HepG2 (cell line): ENCODE results near the gene CAMKMT. TPM values are rescaled to one million over a fixed set of nuclear protein-coding genes. Genes with fewer than 3 reads are reported as not detected.

Experiments
- ATAC-seq: fragments of 200-7000 bp; cut with Tn5 transposase; 3 replicates; pipeline ENCODE4 v1.9.1; 2020; ENCODE audit warnings: mild to moderate bottlenecking, moderate library complexity
- BruUV-seq: library from RNA; stranded (reverse); fragments of 400-500 nt; replicated peaks from 2 replicates; lab custom pipeline; 2021; lab: Mats Ljungman, UMichigan
- CTCF ChIA-PET: fragments of 300-600 bp; formaldehyde crosslinking; extraction: SDS; loops from one replicate; lab custom pipeline; 2021; ENCODE audit warnings: low total read pairs, inconsistent platforms, low intra/inter-chr PET ratio; lab: Yijun Ruan, JAX
- POLR2A ChIA-PET: fragments of 350-600 bp; sonication (Branson Sonifier 250); formaldehyde crosslinking; loops from one replicate; lab custom pipeline; 2020; ENCODE audit warnings: antibody characterized with exemption, inconsistent platforms; lab: Yijun Ruan, JAX
- DNase-seq: peaks from one replicate; pipeline ENCODE4 v3.0.0-alpha.2; 2015; ENCODE audit warnings: low spot score
- FAIRE-seq: peaks from 3 replicates; lab custom pipeline; 2011; peaks lifted over from hg19 to GRCh38; lab: Jason Lieb, UNC
- H2AFZ ChIP-seq: one replicate; pipeline ENCODE4 v1.6.1; 2011; ENCODE audit warnings: low read length, inconsistent platforms
- H3K27ac ChIP-seq: fragments of 300-600 bp; 3 replicates; pipeline ENCODE4 v1.8.0; 2011; ENCODE audit warnings: mixed run types, mild to moderate bottlenecking, mixed read lengths, low read length, inconsistent platforms; ENCODE audit not compliant: insufficient read depth; ENCODE audit errors: extremely low read length
- H3K27me3 ChIP-seq, 2 experiments: fragments of 200-600 bp in 1 of 2; 2 replicates in 1 of 2; 3 replicates in 1 of 2; pipeline versions ENCODE4 v1.6.0 to v1.8.0; 2011; ENCODE audit warnings: low read length in 2 of 2, mild to moderate bottlenecking in 2 of 2, moderate library complexity in 2 of 2, inconsistent platforms in 1 of 2; ENCODE audit not compliant: insufficient read depth in 2 of 2, control insufficient read depth in 1 of 2
- H3K36me3 ChIP-seq, 2 experiments: fragments of 200-600 bp in 1 of 2; replicated peaks in 1 of 2; 2 replicates in 1 of 2; 3 replicates in 1 of 2; pipeline versions ENCODE4 v1.5.1 to v1.8.0; 2011; ENCODE audit warnings: low read length in 2 of 2, inconsistent platforms in 1 of 2; ENCODE audit not compliant: insufficient read depth in 2 of 2, control insufficient read depth in 1 of 2
- H3K4me1 ChIP-seq: 2 replicates; pipeline ENCODE4 v1.5.1; 2012; ENCODE audit warnings: low read length, inconsistent platforms; ENCODE audit not compliant: insufficient read depth
- H3K4me2 ChIP-seq: 2 replicates; pipeline ENCODE4 v1.6.0; 2011; ENCODE audit warnings: low read depth, low read length, inconsistent platforms
- H3K4me3 ChIP-seq, 3 experiments: fragments of 200-600 bp in 1 of 3; sonication (generic), shearing (Covaris generic) in 1 of 3; replicated peaks in 1 of 3; 2 replicates each; pipeline ENCODE4 v1.5.1; 2011 to 2016; ENCODE audit warnings: low read length in 3 of 3, inconsistent platforms in 2 of 3, low read depth in 2 of 3, mild to moderate bottlenecking in 2 of 3, control low read depth in 1 of 3, mixed read lengths in 1 of 3; ENCODE audit not compliant: insufficient read depth in 1 of 3
- H3K79me2 ChIP-seq: one replicate; pipeline ENCODE4 v1.6.1; 2011; ENCODE audit warnings: low read length, inconsistent platforms; ENCODE audit not compliant: insufficient read depth
- H3K9ac ChIP-seq: 2 replicates; pipeline ENCODE4 v1.6.0; 2011; ENCODE audit warnings: mild to moderate bottlenecking, low read depth, low read length, inconsistent platforms; ENCODE audit not compliant: insufficient read depth
- H3K9me3 ChIP-seq: 2 replicates; pipeline ENCODE4 v1.5.1; 2012; ENCODE audit warnings: mild to moderate bottlenecking, low read length
- H4K20me1 ChIP-seq: 2 replicates; pipeline ENCODE4 v1.6.0; 2011; ENCODE audit warnings: inconsistent platforms, mild to moderate bottlenecking, low read length, moderate library complexity; ENCODE audit not compliant: insufficient read depth
- CEBPG ChIP-seq: IDR thresholded peaks from 2 replicates; pipeline ENCODE4 v1.6.1; 2016
- NR2C2 ChIP-seq: sonication (generic); formaldehyde crosslinking; IDR thresholded peaks from 2 replicates; pipeline ENCODE4 v1.4.0; 2020; ENCODE audit warnings: missing genetic modification reagents, mild to moderate bottlenecking, moderate library complexity, borderline replicate concordance
- PHF20 ChIP-seq: sonication (generic); formaldehyde crosslinking; IDR thresholded peaks from 2 replicates; pipeline ENCODE4 v1.5.0; 2020; ENCODE audit warnings: mild to moderate bottlenecking, missing genetic modification reagents
- PTBP1 ChIP-seq: fragments of 200-400 bp; formaldehyde crosslinking; IDR thresholded peaks from 2 replicates; pipeline ENCODE4 v1.6.1; 2018; ENCODE audit warnings: low read length, low read depth; ENCODE audit not compliant: poor library complexity, severe bottlenecking
- REXO4 ChIP-seq: sonication (generic); formaldehyde crosslinking; IDR thresholded peaks from 2 replicates; pipeline ENCODE4 v1.8.0; 2022; ENCODE audit warnings: missing genetic modification reagents, mild to moderate bottlenecking, borderline replicate concordance
- RFX5 ChIP-seq: IDR thresholded peaks from 2 replicates; pipeline ENCODE4 v1.6.1; 2011; ENCODE audit warnings: low read depth, low read length, improper control_type of control experiment
- SNRNP70 ChIP-seq: fragments of 200-400 bp; formaldehyde crosslinking; IDR thresholded peaks from 2 replicates; pipeline ENCODE4 v1.6.1; 2017; ENCODE audit warnings: mild to moderate bottlenecking, low read depth, low read length, moderate library complexity
- SOX13 ChIP-seq, 3 experiments: fragments of 450-650 bp in 1 of 3; sonication (generic) in 1 of 3; formaldehyde crosslinking in 1 of 3; IDR thresholded peaks in 2 of 3; conservative IDR thresholded peaks in 1 of 3; 2 replicates each; pipeline versions ENCODE4 v1.5.0 to v1.6.1; 2016 to 2020; ENCODE audit warnings: antibody characterized with exemption in 1 of 3, mild to moderate bottlenecking in 1 of 3, missing compliant biosample characterization in 1 of 3, missing genetic modification reagents in 1 of 3, moderate library complexity in 1 of 3
- SRSF9 ChIP-seq: fragments of 200-400 bp; formaldehyde crosslinking; IDR thresholded peaks from 2 replicates; pipeline ENCODE4 v1.6.1; 2018; ENCODE audit warnings: borderline replicate concordance, mild to moderate bottlenecking, low read depth, low read length; ENCODE audit not compliant: insufficient read depth, poor library complexity, severe bottlenecking
- ZBTB7B ChIP-seq: sonication (generic); formaldehyde crosslinking; IDR thresholded peaks from 2 replicates; pipeline ENCODE4 v1.4.0; 2020; ENCODE audit warnings: missing genetic modification reagents
- ZFY ChIP-seq: sonication (generic); formaldehyde crosslinking; IDR thresholded peaks from 2 replicates; pipeline ENCODE4 v1.4.0; 2020; ENCODE audit warnings: missing genetic modification reagents
- ZMYM4 ChIP-seq: sonication (generic); formaldehyde crosslinking; IDR thresholded peaks from 2 replicates; pipeline ENCODE4 v1.8.1; 2023; ENCODE audit warnings: mild to moderate bottlenecking, missing genetic modification reagents
- ZNF235 ChIP-seq: sonication (generic); formaldehyde crosslinking; IDR thresholded peaks from 2 replicates; pipeline ENCODE4 v1.8.1; 2023; ENCODE audit warnings: mild to moderate bottlenecking, missing genetic modification reagents, borderline replicate concordance
- ZNF350 ChIP-seq: sonication (generic); formaldehyde crosslinking; IDR thresholded peaks from 2 replicates; pipeline ENCODE4 v1.4.0; 2020; ENCODE audit warnings: mild to moderate bottlenecking, low read depth, missing genetic modification reagents, borderline replicate concordance
- ZNF7 ChIP-seq: IDR thresholded peaks from 2 replicates; pipeline ENCODE4 v1.6.1; 2016; ENCODE audit warnings: missing biosample characterization, missing genetic modification reagents
- ZNF746 ChIP-seq: sonication (generic); formaldehyde crosslinking; IDR thresholded peaks from 2 replicates; pipeline ENCODE4 v1.8.0; 2022; ENCODE audit warnings: mild to moderate bottlenecking, missing genetic modification reagents
- ZNF83 ChIP-seq: sonication (generic); formaldehyde crosslinking; IDR thresholded peaks from 2 replicates; pipeline ENCODE4 v1.4.0; 2020; ENCODE audit warnings: missing genetic modification reagents, mild to moderate bottlenecking, borderline replicate concordance
- WGBS: methylation state at CpG from one replicate; pipeline ENCODE4 v1.1.6; 2017; ENCODE audit warnings: low lambda C conversion rate; 5-methylcytosine and 5-hydroxymethylcytosine counted together
- in situ Hi-C: cut with HindIII; loops from 2 replicates; pipeline ENCODE4 v1.10.0; 2017; ENCODE audit warnings: low pct_unique_long_range_greater_than_20kb; ENCODE audit not compliant: extremely low pct_ligation_motif_present
- intact Hi-C: fragments of 100-400 bp; cut with micrococcal nuclease; formaldehyde crosslinking; loops from one replicate; pipeline ENCODE4 v1.10.0; 2022; ENCODE audit not compliant: unreplicated experiment
- polyA plus RNA-seq, 8 experiments: library from polyadenylated mRNA; depleted of rRNA in 3 of 8; stranded (reverse) in 7 of 8; unstranded in 1 of 8; fragments of >200 nt; fragmentation: Illumina TruSeq in 4 of 8; extraction: Trizol in 4 of 8; gene quantifications; 2 replicates each; pipeline versions ENCODE4 v1.2.1 to v1.2.3, GENCODE V29; 2011 to 2016; ENCODE audit warnings: low read depth in 4 of 8, missing spikeins in 1 of 8, mixed read lengths in 1 of 8; ENCODE audit not compliant: insufficient read depth in 1 of 8
- total RNA-seq, 5 experiments: library from RNA; depleted of rRNA; stranded (reverse); fragments of >200 nt; fragmentation: Illumina TruSeq; extraction: Trizol; gene quantifications; 2 replicates each; pipeline ENCODE4 v1.2.3, GENCODE V29; 2016; ENCODE audit warnings: low read depth in 1 of 5
- TF ChIP-seq, protein P1 (sequence below): sonication (generic); formaldehyde crosslinking; IDR thresholded peaks from 2 replicates; pipeline ENCODE4 v1.5.0; 2020; ENCODE audit warnings: mild to moderate bottlenecking, missing genetic modification reagents
- TF ChIP-seq, protein P2 (sequence below): sonication (generic); formaldehyde crosslinking; IDR thresholded peaks from 2 replicates; pipeline ENCODE4 v1.5.1; 2020; ENCODE audit warnings: mild to moderate bottlenecking, missing genetic modification reagents

Gene CAMKMT
- total and polyA plus RNA-seq, 2 of the 13 experiments (the other 11 are each of a cell fraction or from before 2014, with no cell fraction given), result 6.9 to 20.8 TPM

DNA sequence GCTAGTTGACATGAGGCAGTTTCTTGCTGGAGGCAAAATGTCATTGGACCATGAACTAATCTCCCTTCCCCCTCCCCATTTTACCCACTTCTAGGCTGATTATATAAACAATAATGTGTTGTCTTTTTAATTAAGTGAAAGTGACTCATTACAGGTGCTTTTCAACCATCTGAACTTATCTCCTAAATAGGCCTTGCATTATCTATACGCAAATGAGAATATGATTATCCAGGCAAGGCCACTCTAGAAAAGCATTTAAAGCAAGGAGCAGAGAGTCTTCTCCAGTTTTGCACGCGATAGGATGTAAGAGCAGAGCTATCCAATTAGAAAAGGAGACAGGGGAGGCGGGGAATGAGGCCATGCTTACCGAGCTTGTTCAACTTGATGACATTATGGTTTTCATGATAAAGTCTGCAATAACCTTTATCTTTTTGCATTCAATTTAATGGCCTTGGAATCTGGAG is 293.7 kb downstream of the CAMKMT start:
- H2AFZ ChIP-seq, result no peak overlapping the region
- no peaks in the 10 kb centered on the region for H4K20me1 ChIP-seq
- WGBS, result 94% methylated on average over 5 of the region's 5 CpGs
- FAIRE-seq (no peak), ATAC-seq (no peak), DNase-seq (no peak)
- H3K9ac ChIP-seq, result no peak overlapping the region
- ChIA-PET POLR2A (no interaction called here), CTCF (no interaction called here)
- H3K27me3 ChIP-seq, result no peaks in the 10 kb centered on the region
- H3K9me3 ChIP-seq, result no peaks in the 10 kb centered on the region
- BruUV-seq, result no TSS peak
- no peak overlapping the region for H3K4me3 ChIP-seq
- H3K36me3 ChIP-seq, result no peaks in the 10 kb centered on the region
- H3K27ac ChIP-seq, result no peak overlapping the region
- H3K4me1 ChIP-seq, result no peaks in the 10 kb centered on the region
- no peak overlapping the region for H3K4me2 ChIP-seq
- in situ Hi-C loops (no loop called here), intact Hi-C loops (no loop called here)
- TF ChIP-seq ZNF7 (CRISPR knock-in tag) (no peak), ZNF746 (CRISPR knock-in tag) (no peak), SNRNP70 (no peak), SOX13 (IDR thresholded peaks at IDR 0.05) (no peak), SOX13 (CRISPR knock-in tag; conservative IDR thresholded peaks at IDR 0.05 in 1 of 2, IDR thresholded peaks at IDR 0.05 in 1 of 2) (no peak), CEBPG (CRISPR knock-in tag) (no peak), PHF20 (CRISPR knock-in tag) (no peak), ZBTB7B (CRISPR knock-in tag) (no peak), ZMYM4 (CRISPR knock-in tag) (no peak), ZNF350 (CRISPR knock-in tag) (no peak), RFX5 (no peak), PTBP1 (no peak), ZNF83 (CRISPR knock-in tag) (no peak), NR2C2 (CRISPR knock-in tag) (no peak), SRSF9 (no peak), REXO4 (CRISPR knock-in tag) (no peak), ZFY (CRISPR knock-in tag) (no peak), ZNF235 (no peak)
- TF ChIP-seq, protein P1, sequence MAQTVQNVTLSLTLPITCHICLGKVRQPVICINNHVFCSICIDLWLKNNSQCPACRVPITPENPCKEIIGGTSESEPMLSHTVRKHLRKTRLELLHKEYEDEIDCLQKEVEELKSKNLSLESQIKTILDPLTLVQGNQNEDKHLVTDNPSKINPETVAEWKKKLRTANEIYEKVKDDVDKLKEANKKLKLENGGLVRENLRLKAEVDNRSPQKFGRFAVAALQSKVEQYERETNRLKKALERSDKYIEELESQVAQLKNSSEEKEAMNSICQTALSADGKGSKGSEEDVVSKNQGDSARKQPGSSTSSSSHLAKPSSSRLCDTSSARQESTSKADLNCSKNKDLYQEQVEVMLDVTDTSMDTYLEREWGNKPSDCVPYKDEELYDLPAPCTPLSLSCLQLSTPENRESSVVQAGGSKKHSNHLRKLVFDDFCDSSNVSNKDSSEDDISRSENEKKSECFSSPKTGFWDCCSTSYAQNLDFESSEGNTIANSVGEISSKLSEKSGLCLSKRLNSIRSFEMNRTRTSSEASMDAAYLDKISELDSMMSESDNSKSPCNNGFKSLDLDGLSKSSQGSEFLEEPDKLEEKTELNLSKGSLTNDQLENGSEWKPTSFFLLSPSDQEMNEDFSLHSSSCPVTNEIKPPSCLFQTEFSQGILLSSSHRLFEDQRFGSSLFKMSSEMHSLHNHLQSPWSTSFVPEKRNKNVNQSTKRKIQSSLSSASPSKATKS (CRISPR knock-in tag), result no peak
- TF ChIP-seq, protein P2, sequence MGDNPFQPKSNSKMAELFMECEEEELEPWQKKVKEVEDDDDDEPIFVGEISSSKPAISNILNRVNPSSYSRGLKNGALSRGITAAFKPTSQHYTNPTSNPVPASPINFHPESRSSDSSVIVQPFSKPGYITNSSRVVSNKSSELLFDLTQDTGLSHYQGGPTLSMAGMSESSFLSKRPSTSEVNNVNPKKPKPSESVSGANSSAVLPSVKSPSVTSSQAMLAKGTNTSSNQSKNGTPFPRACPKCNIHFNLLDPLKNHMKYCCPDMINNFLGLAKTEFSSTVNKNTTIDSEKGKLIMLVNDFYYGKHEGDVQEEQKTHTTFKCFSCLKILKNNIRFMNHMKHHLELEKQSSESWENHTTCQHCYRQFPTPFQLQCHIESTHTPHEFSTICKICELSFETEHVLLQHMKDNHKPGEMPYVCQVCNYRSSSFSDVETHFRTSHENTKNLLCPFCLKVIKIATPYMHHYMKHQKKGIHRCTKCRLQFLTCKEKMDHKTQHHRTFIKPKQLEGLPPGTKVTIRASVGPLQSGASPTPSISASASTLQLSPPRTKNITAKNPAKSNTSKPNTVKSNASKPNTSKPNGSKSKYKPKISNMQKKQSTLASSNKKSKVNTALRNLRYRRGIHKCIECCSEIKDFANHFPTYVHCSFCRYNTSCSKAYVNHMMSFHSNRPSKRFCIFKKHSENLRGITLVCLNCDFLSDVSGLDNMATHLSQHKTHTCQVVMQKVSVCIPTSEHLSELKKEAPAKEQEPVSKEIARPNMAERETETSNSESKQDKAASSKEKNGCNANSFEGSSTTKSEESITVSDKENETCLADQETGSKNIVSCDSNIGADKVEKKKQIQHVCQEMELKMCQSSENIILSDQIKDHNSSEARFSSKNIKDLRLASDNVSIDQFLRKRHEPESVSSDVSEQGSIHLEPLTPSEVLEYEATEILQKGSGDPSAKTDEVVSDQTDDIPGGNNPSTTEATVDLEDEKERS, result no peak
- no peaks in the 10 kb centered on the region for H3K79me2 ChIP-seq
